Measurements from ENCODE around the gene FCER1G.

GRCh38 chr1:161166669-161167548 is 48.2 kb upstream of the FCER1G start:
- TF ChIP-seq, protein P1, sequence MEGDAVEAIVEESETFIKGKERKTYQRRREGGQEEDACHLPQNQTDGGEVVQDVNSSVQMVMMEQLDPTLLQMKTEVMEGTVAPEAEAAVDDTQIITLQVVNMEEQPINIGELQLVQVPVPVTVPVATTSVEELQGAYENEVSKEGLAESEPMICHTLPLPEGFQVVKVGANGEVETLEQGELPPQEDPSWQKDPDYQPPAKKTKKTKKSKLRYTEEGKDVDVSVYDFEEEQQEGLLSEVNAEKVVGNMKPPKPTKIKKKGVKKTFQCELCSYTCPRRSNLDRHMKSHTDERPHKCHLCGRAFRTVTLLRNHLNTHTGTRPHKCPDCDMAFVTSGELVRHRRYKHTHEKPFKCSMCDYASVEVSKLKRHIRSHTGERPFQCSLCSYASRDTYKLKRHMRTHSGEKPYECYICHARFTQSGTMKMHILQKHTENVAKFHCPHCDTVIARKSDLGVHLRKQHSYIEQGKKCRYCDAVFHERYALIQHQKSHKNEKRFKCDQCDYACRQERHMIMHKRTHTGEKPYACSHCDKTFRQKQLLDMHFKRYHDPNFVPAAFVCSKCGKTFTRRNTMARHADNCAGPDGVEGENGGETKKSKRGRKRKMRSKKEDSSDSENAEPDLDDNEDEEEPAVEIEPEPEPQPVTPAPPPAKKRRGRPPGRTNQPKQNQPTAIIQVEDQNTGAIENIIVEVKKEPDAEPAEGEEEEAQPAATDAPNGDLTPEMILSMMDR (IDR thresholded peaks at IDR 0.05): no peak
- TF ChIP-seq POLR2AphosphoS5 (IDR thresholded peaks at IDR 0.05; ENCODE audit: low read depth, low read length) (no peak), SIN3A (IDR thresholded peaks at IDR 0.05; ENCODE audit: borderline replicate concordance, insufficient read depth, low read depth, low read length) (no peak)
